Psoas muscle (tissue), 8 donors: ENCODE measurements around the gene SLCO3A1. TPM values are rescaled to one million over a fixed set of nuclear protein-coding genes. Genes with fewer than 3 reads are reported as not detected.

Experiments used
- ATAC-seq, 4 donors: fragments of 200-7000 bp; cut with Tn5 transposase; one replicate each; pipeline ENCODE4 v1.9.1; 2020; ENCODE audit warnings: moderate library complexity in 3 of 4, mild to moderate bottlenecking in 2 of 4
- DNase-seq, 2 donors: peaks; one replicate each; pipeline ENCODE4 v3.0.0-alpha.2; 2020
- H3K27ac ChIP-seq: fragments of 200-600 bp; one replicate; pipeline ENCODE4 v1.8.0; 2022
- H3K27me3 ChIP-seq, 3 donors: fragments of 200-600 bp in 1 of 3; one replicate each; pipeline versions ENCODE4 v1.6.1 to v1.8.0; 2013 to 2022; ENCODE audit warnings: low read length in 2 of 3, mild to moderate bottlenecking in 2 of 3, moderate library complexity in 1 of 3; ENCODE audit not compliant: insufficient read depth in 3 of 3
- H3K36me3 ChIP-seq, 2 donors: fragments of 200-600 bp in 1 of 2; one replicate each; pipeline versions ENCODE4 v1.6.1 to v1.8.0; 2013 to 2022; ENCODE audit warnings: low read depth in 1 of 2, mild to moderate bottlenecking in 1 of 2, moderate library complexity in 1 of 2; ENCODE audit not compliant: insufficient read depth in 1 of 2
- H3K4me1 ChIP-seq: fragments of 200-600 bp; one replicate; pipeline ENCODE4 v1.8.0; 2022
- H3K4me3 ChIP-seq: fragments of 200-600 bp; one replicate; pipeline ENCODE4 v1.8.0; 2022; ENCODE audit warnings: mild to moderate bottlenecking
- H3K9me3 ChIP-seq: fragments of 200-600 bp; one replicate; pipeline ENCODE4 v1.8.0; 2022
- CTCF ChIP-seq: fragments of 200-600 bp; IDR thresholded peaks from one replicate; pipeline ENCODE4 v1.8.0; 2022; ENCODE audit warnings: antibody characterized with exemption
- WGBS, 3 donors: extraction: QIAGEN DNeasy Blood & Tissue Kit; methylation state at CpG; one replicate each; pipeline versions ENCODE4 v1.1.6 to v1.1.7; 2013; 5-methylcytosine and 5-hydroxymethylcytosine counted together
- intact Hi-C, 2 donors: fragments of 100-400 bp; cut with DNase I; formaldehyde crosslinking; loops; one replicate each; pipeline versions ENCODE4 v1.11.0 to v1.14.2; 2022
- polyA plus RNA-seq, 3 donors: library from polyadenylated mRNA; stranded (reverse); fragments of 200-250 nt; gene quantifications; one replicate each; pipeline ENCODE4 v1.2.3, GENCODE V29; 2013
- total RNA-seq, 4 donors: library from RNA; stranded (reverse); fragmentation: NEBNext Ultra II Directional in 2 of 4; extraction: Animal tissue kit (Norgen Biotek cat#: 25700) in 2 of 4; gene quantifications; one replicate each; pipeline versions ENCODE4 v1.2.1 to v1.2.4, GENCODE V29; 2021 to 2023
- donor health status: healthy with polysubstance abuse.
- donor health status: DM: no; HTN: no; CAD: no; lungs with moderate emphysema.
- donor health status: Bipolar disorder and iron deficiency.
- donor health status: healthy.
- donor health status: DM: yes; HTN: yes; CAD: no.
- donor health status: DM: no; HTN: no; CAD: no.
- donor health status: DM: no; HTN: no; CAD: no.
- donor health status: DM: yes; HTN: yes; CAD: no.

Gene SLCO3A1
- total and polyA plus RNA-seq, 7 donors: 3.5 to 10.3 (median 9.4) TPM

- Histone ChIP-seq H3K9me3 (no peaks in the 10 kb centered on the region), H3K27ac (no peak overlapping the region), H3K4me3 (no peak overlapping the region), H3K27me3 (no peaks in the 10 kb centered on the region), H3K4me1 (peaks cover 10% of the 10 kb centered on the region), H3K36me3 (no peaks in the 10 kb centered on the region)
- TF ChIP-seq CTCF: no peak
- intact Hi-C loops: no loop called here
- no peak for DNase-seq
- no peak for ATAC-seq
- 62 to 69% (median 69%) methylated on average over 12 of the region's 12 CpGs for WGBS, 3 donors
Measured at GRCh38 chr15:91921843-91922198, 68.3 kb downstream of the SLCO3A1 start.

GRCh38 chr15:91922646-91923547, 69.4 kb downstream of the SLCO3A1 start:
- no peak for ATAC-seq
- peaks cover 18% of the 10 kb centered on the region for H3K4me1 ChIP-seq

GRCh38 chr15:91924183-91924582, 70.7 kb downstream of the SLCO3A1 start:
- intact Hi-C loops: no loop called here
- H3K9me3 ChIP-seq: no peaks in the 10 kb centered on the region
- DNase-seq (no peak), ATAC-seq (no peak)
- H3K27ac ChIP-seq: no peak overlapping the region
- H3K36me3 ChIP-seq: no peaks in the 10 kb centered on the region
- H3K4me3 ChIP-seq: no peak overlapping the region
- TF ChIP-seq CTCF: no peak
- peaks cover 19% of the 10 kb centered on the region for H3K4me1 ChIP-seq
- no peaks in the 10 kb centered on the region for H3K27me3 ChIP-seq
- 89 to 92% (median 92%) methylated on average over 7 of the region's 7 CpGs for WGBS, 3 donors

More at GRCh38 chr15:91922646-91923547, 69.4 kb downstream of the SLCO3A1 start:
- no peak for TF ChIP-seq CTCF
- no peak overlapping the region for H3K27ac ChIP-seq
- H3K9me3 ChIP-seq: no peaks in the 10 kb centered on the region
- no peak overlapping the region for H3K4me3 ChIP-seq
- no peak for DNase-seq
- intact Hi-C loops: no loop called here
- no peaks in the 10 kb centered on the region for H3K36me3 ChIP-seq
- 61 to 65% (median 61%) methylated on average over 10 of the region's 10 CpGs for WGBS, 3 donors
- H3K27me3 ChIP-seq: no peaks in the 10 kb centered on the region

- intact Hi-C loops: no loop called here
- DNase-seq: no peak
Measured at GRCh38 chr15:91924837-91925495, 71.5 kb downstream of the SLCO3A1 start.

More at GRCh38 chr15:91924837-91925495, 71.5 kb downstream of the SLCO3A1 start:
- no peak for TF ChIP-seq CTCF
- H3K4me3 ChIP-seq: no peak overlapping the region
- peaks cover 15% of the 10 kb centered on the region for H3K4me1 ChIP-seq
- ATAC-seq: no peak
- H3K27me3 ChIP-seq: no peaks in the 10 kb centered on the region
- WGBS, 3 donors: 81 to 89% (median 85%) methylated on average over 4 of the region's 4 CpGs
- no peaks in the 10 kb centered on the region for H3K9me3 ChIP-seq
- no peak overlapping the region for H3K27ac ChIP-seq
- no peaks in the 10 kb centered on the region for H3K36me3 ChIP-seq
